ENCODE measurements around the gene DOCK7. TPM values are rescaled to one million over a fixed set of nuclear protein-coding genes. Genes with fewer than 3 reads are reported as not detected.

The DOCK7 gene
- total and polyA plus RNA-seq, 2 of the 13 experiments (the other 11 are each of a cell fraction or from before 2014, with no cell fraction given) = 45.7 to 67.2 TPM

GRCh38 chr1:62436039-62436465, 252.1 kb downstream of the DOCK7 start (continued):
- TF ChIP-seq, protein P1, sequence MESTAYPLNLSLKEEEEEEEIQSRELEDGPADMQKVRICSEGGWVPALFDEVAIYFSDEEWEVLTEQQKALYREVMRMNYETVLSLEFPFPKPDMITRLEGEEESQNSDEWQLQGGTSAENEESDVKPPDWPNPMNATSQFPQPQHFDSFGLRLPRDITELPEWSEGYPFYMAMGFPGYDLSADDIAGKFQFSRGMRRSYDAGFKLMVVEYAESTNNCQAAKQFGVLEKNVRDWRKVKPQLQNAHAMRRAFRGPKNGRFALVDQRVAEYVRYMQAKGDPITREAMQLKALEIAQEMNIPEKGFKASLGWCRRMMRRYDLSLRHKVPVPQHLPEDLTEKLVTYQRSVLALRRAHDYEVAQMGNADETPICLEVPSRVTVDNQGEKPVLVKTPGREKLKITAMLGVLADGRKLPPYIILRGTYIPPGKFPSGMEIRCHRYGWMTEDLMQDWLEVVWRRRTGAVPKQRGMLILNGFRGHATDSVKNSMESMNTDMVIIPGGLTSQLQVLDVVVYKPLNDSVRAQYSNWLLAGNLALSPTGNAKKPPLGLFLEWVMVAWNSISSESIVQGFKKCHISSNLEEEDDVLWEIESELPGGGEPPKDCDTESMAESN (CRISPR knock-in tag; conservative IDR thresholded peaks at IDR 0.05) = 0 out of 2 replicates have a peak, but pooled peaks have one; percentile 10
- TF ChIP-seq ZNF264 (CRISPR knock-in tag; IDR thresholded peaks at IDR 0.05) (peak; percentile 67; the same call in 1 of the 2 replicates), CHCHD3 (CRISPR knock-in tag; IDR thresholded peaks at IDR 0.05) (no peak), NPAS2 (CRISPR knock-in tag; IDR thresholded peaks at IDR 0.05; ENCODE audit: borderline replicate concordance) (no peak), HNRNPUL1 (IDR thresholded peaks at IDR 0.05; ENCODE audit: low read depth, low read length) (no peak), KDM5A (IDR thresholded peaks at IDR 0.05; ENCODE audit: borderline replicate concordance, low read length) (no peak), MXD1 (CRISPR knock-in tag; IDR thresholded peaks at IDR 0.05) (no peak), CENPX (CRISPR knock-in tag; IDR thresholded peaks at IDR 0.05) (no peak), MIER3 (CRISPR knock-in tag; IDR thresholded peaks at IDR 0.05; ENCODE audit: borderline replicate concordance) (no peak), SMAD1 (CRISPR knock-in tag; IDR thresholded peaks at IDR 0.05; ENCODE audit: borderline replicate concordance, low read depth) (no peak), ZXDC (CRISPR knock-in tag; IDR thresholded peaks at IDR 0.05) (0 out of 2 replicates have a peak, but pooled peaks have one; percentile 4), ZNF766 (CRISPR knock-in tag; IDR thresholded peaks at IDR 0.05; ENCODE audit: borderline replicate concordance) (peak; percentile 59; the same call in 1 of the 2 replicates), ZC3H13 (CRISPR knock-in tag; IDR thresholded peaks at IDR 0.05) (peak; percentile 10; the same call in 1 of the 2 replicates), CBFB (CRISPR knock-in tag; IDR thresholded peaks at IDR 0.05) (peak; percentile 46; the same call in 1 of the 2 replicates), PLSCR1 (CRISPR knock-in tag; IDR thresholded peaks at IDR 0.05; ENCODE audit: borderline replicate concordance) (no peak), ZSCAN30 (CRISPR knock-in tag; IDR thresholded peaks at IDR 0.05) (peak; percentile 17; the same call in 1 of the 2 replicates)
- TF ChIP-seq, protein P2, sequence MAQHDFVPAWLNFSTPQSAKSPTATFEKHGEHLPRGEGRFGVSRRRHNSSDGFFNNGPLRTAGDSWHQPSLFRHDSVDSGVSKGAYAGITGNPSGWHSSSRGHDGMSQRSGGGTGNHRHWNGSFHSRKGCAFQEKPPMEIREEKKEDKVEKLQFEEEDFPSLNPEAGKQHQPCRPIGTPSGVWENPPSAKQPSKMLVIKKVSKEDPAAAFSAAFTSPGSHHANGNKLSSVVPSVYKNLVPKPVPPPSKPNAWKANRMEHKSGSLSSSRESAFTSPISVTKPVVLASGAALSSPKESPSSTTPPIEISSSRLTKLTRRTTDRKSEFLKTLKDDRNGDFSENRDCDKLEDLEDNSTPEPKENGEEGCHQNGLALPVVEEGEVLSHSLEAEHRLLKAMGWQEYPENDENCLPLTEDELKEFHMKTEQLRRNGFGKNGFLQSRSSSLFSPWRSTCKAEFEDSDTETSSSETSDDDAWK (CRISPR knock-in tag; IDR thresholded peaks at IDR 0.05) = no peak
- TF ChIP-seq, protein P3, sequence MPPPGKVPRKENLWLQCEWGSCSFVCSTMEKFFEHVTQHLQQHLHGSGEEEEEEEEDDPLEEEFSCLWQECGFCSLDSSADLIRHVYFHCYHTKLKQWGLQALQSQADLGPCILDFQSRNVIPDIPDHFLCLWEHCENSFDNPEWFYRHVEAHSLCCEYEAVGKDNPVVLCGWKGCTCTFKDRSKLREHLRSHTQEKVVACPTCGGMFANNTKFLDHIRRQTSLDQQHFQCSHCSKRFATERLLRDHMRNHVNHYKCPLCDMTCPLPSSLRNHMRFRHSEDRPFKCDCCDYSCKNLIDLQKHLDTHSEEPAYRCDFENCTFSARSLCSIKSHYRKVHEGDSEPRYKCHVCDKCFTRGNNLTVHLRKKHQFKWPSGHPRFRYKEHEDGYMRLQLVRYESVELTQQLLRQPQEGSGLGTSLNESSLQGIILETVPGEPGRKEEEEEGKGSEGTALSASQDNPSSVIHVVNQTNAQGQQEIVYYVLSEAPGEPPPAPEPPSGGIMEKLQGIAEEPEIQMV (CRISPR knock-in tag; IDR thresholded peaks at IDR 0.05; ENCODE audit: low read depth) = no peak
- TF ChIP-seq, protein P4, sequence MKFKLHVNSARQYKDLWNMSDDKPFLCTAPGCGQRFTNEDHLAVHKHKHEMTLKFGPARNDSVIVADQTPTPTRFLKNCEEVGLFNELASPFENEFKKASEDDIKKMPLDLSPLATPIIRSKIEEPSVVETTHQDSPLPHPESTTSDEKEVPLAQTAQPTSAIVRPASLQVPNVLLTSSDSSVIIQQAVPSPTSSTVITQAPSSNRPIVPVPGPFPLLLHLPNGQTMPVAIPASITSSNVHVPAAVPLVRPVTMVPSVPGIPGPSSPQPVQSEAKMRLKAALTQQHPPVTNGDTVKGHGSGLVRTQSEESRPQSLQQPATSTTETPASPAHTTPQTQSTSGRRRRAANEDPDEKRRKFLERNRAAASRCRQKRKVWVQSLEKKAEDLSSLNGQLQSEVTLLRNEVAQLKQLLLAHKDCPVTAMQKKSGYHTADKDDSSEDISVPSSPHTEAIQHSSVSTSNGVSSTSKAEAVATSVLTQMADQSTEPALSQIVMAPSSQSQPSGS (CRISPR knock-in tag; IDR thresholded peaks at IDR 0.05) = no peak

Data from HepG2 (cell line).